Inflammatory macrophage (primary cell): ENCODE data around the gene DUSP2.

ENCODE experiments used
- DNase-seq, 2 donors: peaks; one replicate each; pipeline ENCODE4 v3.0.0-alpha.2; 2020 to 2022

Gene DUSP2

DNA sequence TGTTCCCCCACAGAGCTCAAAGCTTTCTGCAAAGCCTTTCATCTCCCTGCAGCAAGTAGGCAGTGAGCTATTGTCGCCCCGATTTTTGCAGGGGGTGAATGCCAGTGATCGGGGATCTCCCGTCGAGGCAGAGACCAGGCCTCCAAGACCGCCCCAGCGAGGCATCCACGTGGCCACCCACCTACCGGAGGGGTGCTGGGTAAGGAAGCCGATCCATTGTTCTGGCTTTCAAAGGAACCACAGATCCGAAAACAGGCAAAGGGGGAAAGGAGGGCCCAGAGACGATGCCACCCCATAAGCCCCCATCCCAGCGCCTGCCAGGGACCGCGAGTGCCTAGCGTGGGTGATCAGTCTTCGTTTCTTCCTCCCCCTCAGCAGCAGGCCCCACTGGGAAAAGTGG, 31.3 kb downstream of the DUSP2 start:
- no peak for DNase-seq

DNA sequence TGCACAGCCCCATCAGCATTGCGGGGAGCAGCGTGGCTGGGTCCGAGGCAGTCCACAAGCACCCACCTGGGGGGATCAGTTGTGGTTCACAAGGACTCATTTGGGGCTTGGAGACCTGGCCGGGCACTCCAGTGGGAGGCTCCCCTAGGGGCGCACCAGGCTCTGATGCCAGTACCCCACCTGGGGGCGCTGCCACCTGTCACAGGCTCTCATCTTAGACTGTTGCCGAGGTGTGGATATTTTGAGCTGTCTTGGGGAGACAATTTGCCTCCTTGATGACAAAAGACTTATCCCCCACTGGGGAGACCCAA, 31.9 kb downstream of the DUSP2 start:
- no peak for DNase-seq

DNA sequence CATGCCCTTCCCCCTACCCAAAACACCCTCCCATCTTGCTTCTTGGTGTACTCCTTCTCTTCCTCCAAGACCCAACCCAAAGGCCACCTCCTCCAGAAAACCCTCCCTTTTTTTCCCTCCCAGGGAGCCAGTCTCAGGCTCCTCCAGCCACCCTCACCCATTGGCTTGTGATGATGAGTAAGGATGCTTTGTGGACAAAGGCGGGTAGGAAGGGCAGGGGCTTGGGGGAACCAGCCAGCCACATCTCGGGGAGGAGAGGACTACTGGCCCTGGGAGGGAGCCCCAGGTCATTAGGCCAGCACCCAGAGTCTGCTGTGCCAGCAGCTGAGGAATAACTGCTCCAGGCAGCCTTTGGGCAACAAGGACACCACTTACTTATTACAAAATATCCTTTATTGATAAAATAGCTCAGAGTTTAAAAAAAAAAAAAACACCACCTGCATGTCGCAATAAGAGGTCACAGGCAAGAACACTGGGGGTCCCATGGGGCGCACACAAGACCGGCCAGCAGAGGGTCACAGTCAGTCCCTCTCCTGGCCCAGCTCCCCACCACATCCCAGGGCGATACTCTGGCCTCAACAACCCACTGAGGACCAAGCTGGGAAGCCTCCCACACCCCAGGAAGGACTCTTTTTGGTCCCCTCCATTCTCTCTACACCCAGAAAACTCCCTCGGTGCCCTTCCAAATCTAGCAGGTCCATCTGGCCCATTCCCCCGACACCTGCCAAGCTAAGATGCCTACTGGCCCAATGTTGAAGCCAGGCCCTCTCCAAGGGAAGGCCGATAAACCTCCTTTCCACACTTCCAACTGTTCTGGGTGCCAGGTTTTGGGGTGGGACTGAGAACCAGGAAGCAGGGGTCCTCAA, 32.5 kb downstream of the DUSP2 start:
- no peak for DNase-seq

DNA sequence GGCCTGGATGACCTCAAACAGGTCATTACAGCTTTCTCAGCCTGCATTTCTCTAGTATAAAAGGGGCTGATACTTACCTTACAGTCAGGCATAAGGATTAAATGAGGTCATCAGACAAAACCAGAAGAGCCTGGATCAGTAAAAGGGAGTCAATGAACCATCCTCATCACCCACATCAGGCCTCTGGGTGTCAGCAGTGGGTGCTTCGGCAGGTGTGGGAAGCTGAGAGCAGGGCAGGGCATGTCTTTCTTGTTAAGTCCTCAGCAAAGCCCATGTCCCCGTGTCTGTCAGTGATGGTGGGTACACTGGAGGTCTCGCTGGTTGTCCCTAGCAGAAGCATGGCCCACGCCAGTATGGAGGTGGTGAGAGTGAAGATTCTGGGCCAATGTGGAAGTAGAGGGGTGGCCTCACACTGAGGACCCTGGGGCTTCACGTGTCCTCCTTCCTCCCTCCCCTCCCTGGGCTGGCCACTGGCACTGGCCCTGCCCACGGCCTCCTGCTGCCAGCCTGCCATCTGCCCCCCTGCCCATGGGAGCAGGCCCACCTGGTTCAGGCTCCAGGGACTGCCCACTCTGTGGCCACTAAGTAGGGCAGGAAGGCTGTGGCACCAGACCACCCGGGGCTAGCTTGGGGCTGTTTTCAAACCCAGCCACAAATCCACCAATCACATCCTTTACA, 33.3 kb downstream of the DUSP2 start:
- no peak for DNase-seq

DNA sequence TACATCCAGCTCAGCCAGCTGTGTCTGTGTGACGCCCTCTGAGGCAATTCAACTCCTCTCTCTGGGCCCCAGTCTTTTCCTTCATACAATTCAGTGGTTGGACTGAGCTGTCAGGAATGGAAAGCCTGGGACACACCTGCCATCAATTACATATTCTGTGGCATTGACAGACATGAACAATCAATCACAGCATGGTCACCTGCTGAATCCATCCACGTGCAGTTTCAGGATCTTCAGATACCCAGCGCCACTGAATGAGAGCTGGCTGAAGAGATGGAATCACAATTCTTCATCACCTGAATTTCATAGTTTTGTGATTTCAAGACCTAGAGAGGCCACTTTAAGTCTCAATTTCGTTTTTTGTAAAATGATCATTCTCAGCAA, 34.0 kb downstream of the DUSP2 start:
- DNase-seq: no peak

DNA sequence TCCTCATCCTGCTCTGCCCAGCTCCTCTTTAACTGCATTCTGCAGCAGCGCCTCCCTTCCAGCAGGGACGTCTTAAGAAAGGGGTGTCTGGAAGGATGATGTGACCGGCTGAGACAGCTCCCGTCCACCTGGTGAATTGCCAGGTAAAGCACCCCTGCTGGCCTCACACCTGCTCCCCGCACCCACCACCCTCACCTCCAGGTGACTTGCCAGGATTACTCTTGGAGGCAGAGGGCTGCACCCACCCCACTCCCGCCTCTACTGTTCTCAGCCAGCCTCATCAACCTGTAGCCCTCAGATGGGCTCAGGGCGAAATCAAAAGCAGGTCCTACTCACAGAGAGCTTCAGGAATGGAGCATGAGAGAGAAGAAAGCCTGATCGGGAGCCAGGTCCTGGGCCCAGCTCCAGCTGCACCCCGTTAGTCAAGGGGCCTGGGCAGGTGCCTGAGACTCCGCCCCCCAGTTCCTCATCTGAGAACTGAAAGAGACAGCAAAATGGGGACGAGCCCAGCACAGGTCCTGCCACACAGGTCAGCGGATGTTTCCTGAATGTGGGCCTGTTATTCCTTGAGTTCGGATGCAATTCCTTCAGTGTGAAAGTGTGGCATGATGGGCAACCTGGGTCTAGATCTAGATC, 34.5 kb downstream of the DUSP2 start:
- no peak for DNase-seq

DNA sequence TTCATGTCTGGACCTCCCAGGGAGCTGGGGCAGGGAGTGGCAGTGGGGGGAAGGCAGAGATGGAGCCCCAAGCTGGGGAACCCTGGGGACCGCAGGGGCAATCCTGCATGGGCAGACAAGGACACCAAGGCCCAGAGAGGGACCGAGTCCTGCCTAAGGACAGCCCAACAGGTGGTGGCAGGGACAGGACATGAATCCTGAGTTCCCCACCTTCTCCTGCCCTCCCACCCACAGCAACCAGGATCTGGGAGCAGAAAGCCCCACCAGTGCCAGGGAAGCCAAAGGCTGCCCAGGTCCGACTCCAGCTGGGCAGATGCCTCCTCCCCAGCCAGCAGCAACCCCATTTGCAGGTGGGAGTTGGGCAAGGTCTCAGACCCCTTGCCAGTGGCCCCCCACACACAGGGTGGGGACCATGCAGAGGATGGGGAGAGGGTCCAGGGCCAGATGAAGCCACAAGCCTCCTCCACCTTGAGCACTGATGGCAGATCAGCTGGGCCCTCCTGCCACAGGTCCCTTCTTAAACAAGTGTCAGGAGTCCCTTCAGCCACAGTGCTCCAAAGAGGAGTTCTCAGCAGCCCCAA, 35.2 kb downstream of the DUSP2 start:
- DNase-seq: no peak

DNA sequence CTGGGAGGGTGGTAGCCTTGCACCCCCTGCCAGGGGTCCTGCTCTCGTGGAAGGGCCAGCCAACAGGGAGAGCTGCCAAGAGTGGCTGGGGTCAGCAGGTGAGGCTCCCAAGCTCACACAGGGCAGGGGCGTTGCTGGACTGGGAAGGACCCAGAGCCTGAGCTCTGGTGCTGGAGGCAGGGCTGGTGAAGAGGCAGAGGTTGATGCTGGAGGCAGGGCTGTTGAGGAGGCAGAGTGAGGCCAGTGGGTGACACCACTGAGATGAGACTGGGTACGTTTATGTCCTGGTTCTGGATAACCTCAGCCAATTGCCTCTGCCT, 35.9 kb downstream of the DUSP2 start:
- DNase-seq: no peak

DNA sequence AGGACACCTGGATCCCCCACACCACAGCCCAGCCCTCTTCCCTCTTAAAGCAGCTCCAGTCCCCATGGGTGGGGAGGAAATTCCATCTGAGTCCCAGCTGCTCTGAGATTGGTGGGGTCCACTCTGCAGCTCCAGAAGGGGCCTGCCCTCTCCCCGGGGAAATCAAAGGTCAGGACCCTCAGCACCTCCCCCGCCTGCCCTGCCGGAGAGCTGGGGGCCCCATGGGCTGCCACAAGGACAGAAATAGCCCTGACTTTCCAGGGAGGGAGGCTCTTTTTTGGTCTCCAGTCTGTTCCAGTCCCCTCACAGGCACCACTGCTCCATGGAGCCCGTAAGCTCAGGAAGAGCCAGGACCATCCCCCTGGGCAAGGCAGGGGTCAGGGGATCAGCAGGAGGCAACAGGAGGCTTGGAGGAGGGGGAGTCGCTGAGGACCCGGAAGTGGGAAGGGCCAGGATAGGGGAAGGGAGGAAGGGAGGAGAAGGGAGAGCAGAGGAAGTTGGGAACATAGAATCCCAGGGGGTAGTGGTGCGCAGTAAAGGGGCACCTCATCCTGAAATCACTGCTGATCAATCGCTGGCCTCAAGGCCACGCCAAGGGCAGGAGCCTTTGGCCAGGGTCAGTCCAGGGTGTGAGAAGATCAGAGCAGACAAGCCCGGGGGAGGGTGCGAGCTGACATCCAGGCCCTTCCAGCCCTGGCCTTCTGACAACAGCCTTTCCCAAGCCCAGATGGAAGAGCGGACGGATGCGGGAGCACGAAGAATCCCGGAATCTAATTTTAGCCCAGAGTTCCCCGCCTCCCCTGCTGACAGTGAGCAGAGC, 36.5 kb downstream of the DUSP2 start:
- DNase-seq: no peak

DNA sequence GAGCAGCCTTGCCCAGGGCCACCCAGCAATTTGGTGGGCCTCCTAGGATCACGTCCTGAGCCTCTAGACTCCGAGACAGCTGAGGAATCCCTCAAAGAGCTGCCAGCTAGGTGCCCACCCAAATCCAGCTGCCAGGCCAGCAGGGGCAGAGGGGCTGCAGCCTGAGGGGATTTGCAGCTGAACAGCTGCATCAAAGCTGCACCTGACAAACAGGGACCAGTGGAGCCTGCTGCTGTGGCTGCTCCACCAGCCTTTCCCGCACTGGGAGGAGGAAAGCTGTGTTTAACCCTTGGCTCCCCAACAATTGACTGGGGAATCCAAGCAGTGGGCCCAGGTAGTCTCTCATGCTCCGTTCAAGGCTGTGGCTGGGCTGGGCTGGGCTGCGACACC, 37.1 kb downstream of the DUSP2 start:
- no peak for DNase-seq

DNA sequence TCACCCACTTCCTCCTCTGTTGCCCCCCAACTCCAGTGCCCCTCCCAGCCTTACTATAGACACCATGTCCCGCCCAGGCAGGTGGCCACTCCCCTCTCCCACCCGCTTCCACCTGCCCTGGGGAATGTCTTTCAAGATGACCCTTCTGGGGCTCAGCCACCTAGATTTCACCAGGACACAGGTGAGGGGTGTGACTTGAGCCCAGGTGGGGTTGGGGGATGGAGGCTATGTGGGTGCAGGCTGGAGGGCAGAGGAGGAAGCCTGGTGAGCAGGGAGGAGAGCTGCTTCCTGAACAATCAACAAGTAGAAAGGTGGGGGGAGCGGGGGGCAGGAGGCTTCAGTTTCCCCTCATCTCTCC, 37.6 kb downstream of the DUSP2 start:
- no peak for DNase-seq

DNA sequence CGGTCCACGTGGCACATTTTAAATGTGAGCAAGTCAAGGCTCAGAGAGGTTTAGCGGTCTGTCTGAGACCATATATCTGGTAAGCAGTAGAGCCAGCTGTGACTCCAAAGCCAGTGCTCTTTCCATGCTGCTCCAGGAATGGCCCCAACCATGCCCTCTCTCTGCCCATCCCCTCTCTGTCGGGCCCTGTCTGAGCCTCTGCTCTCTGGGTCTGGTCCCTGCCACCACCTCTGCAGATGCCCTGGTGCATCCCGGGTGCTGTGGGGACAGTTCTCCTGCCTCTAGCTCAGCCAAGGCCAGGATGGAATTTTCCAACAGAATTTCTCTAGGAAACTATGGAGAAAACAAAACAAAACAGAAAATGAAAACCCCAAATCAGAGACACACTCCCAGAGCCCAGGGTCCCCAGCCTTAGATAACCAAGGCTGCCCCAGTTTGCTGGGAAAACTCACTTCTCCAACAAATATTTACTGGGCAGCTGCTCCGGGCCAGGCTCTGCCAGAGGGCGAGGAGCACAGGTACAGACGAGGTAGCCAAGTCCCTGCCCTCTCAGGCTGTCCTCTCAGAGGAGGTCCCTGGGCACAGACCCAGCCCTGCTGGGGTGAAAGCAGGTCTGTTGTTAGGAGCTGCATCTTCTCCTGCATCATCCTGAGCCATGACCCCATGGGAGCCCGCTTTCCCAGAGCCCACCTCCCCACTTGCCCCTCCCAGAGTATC, 38.1 kb downstream of the DUSP2 start:
- no peak for DNase-seq

DNA sequence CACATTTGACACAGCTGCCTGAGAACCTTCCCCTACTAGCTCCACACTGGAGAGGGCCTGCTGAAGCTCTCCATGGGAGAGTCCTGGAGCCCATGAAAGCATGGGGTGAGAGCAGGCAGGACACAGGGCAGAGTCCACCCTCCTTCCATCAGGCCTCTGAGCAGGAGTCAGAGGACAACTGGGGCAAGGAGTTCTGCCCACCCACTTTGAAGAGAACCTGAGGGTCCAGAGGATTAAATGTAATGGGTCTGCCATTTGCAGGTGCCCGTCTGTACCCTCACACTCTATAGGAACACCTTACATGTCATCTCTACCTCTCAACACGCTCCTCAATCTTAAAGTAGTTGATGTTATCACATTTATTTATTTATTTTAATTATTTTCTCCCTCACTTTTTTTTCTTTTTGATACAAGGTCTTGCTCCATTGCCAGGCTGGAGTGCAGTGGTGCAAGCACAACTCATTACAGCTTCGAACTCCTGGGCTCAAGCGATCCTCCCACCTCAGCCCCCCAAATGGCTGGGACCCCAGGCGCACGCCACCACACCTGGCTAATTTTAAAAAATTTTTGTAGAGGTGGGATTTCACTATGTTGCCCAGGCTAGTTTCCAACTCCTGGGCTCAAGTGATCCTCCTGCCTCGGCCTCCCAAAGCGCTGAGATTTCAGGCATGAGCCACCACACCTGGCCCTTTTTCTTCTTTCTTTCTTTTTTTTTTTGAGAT, 39.1 kb downstream of the DUSP2 start:
- DNase-seq: no peak

DNA sequence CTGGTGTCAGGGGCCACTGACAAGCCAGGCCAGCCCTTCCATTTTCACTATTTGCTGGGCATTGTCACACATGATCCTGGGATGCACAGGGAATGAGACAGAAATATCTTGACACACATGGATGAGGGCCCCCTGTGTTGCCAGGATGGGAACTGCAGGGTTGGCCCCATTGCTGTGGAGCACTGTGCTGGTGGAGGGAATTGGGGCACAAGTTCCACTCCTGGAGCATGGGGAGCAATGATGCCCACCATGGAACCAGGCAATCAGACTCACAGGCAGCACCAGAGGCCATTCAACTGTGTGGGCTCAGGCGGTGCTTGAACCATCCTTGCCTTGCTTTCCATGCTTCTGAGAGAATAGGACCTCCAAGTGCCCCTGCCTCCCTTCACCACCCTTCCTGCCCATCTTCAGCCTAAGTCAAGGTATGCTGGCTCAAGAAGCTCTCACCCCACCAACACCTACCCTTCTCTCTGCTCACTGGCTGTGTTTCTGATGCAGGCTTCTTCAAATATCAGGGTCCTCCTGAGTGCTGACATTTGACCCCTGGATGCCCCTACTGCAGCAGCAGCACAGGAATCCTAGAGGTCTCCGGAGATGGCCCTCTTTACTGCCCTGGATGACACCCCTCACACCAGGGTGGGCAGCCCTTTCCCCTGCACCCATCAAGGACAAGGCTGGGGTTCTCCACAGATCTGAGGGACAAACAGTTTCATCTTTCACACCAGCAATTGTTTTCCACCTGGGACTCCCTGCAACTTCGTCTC, 39.9 kb downstream of the DUSP2 start:
- no peak for DNase-seq

DNA sequence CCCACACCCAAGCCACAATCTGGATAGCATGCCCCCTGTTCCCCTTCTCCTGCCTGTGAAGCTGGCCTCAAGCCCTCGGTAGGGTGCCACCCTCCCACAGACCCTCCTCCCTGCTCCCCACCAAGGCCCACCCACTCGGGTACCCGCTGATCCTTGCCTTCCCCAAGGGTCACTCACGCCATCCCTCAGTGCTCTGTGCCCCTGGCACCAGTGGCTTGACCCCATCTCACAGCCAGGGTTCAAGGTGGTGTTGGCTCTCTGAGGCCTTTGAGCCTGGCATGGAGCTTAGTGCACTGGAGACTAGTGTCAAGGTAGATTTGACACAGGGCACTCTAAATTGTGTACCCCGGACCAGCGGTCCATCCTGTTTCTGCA, 40.8 kb downstream of the DUSP2 start:
- DNase-seq: no peak

DNA sequence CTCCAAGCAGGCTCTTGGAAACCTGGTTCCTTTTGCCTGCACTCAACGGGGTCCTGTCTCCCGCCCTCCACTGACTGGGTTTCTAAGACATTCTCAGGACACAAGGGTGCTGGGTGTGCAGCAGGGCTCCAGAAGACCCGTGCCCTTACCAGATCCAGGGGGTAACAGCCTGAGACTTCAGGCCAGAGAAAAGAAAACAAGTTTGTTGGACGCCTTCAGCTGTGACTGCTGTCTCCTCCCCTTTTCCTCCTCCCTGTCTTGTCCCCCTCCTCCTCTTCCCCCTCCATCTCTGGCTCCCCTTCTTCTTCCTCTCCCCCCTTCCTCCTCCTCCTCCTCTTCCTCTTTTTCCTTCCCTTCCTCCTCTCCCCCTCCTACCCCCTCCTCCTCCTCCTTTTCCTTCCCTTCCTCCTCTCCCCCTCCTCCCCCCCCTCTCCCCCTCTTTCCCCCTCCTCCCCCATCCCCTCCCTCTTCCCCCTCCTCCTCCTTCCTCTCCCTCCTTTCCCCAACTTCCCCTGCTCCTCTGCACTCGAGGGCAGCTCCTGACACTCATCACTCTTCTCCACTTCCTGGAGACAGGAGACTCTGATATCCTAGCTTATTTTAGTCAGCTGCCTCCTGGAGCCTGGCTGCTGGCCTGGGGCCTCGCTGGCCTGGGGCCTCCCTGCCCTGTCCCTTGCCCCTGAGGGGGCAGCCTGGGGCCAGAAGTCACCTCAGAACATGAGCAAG, 41.3 kb downstream of the DUSP2 start:
- peak; percentile 34 to 44 for DNase-seq

DNA sequence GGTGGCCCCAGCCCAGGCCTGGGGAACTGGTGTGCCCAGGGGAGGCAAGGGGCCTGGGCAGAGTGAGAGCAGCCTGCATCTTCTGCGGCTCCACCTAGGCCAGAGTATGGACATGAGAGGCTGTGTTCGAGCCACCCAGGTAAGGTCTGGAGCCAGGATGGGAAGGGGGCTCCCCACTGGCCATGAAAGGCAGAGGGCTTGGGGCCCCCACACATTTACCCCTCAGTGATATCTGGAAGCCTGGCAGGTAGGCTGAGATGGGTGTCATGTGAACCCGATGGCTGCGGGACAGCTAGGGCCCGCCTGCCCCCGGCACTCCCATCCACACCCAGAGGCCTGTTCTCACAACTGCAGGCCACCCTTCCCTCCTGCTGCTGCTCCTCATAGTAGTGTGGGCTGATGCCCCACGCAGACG, 42.0 kb downstream of the DUSP2 start:
- DNase-seq: no peak

DNA sequence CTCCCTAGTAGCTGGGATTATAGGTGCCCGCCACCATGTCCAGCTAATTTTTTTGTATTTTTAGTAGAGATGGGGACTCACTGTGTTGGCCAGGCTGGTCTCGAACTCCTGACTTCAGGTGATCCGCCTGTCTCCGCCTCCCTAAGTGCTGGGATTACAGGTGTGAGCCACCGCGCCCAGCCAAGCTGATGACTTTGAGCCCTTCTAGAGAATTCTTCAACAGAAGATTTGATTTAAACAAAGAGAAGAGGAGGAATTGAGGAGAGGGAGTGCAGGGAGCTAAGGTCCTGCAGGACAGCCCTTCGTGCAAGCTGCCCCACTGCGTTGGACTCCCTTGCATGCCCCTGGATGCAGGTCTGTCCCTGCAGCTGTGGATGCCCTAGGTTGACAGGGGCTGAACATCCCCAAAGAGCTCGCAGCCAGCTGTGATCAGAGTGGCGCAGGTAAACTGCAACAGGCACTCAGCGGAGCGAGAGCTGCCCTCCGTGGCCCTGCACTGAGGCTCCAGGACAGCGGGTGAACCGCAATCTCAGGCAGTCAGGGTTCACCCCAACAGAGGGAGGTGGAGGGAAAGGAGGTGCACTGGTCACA, 42.5 kb downstream of the DUSP2 start:
- DNase-seq: no peak

DNA sequence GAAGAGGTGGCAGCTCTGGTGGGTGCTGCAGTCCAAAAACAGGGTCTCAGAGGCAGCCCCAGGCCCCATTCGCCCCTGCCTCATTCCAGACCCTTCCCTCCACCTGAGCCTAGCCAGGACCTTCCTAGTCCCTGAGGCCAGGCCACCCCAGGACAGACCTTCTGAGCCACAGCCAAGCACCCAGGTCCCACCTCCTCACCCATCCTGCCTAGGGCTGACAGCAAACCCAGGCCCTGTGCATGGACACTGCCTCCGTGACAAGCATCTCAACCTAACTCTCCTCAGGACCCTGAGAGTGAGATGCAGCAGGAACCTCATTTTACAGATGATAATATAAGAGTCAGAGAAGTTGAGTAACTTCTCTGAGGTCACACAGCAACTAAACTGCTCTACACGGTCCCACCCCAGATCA, 44.3 kb downstream of the DUSP2 start:
- DNase-seq: no peak
